ENCODE data around the gene TRIP13.

DNA sequence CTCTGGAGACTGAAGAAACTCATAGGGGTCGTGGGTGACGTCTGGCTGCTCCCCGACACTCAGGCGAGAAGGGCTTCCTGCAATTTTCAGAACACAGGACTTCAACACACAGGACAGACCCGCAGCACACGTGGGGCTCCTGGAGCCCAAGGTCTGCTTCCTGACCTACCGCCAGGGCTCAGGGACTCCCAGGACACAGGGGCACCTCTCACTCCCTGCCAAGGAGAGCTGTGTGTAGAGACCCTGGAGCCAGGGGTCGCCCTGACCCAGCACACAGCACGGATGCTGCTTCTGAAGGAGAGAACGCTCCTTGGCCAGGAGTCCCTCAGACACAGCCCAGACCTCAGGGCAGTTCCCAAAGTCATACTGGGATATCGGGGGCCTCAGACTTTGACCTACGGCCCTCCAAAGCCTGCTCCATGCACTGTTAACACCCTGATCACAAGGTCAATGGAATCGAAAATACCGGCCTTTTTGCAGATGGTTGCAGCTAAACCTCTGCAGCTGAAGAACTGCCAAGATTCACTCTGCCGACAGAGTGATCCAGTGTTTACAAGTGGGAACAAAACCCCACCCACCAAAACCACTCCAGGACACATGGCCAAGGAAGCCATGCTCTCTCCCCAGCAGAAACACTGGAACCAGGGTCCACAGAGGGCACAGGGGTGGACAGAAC lies 28.1 kb upstream of the TRIP13 start:
- no peak for TF ChIP-seq EZH2 (IDR thresholded peaks at IDR 0.05; ENCODE audit: insufficient read depth, poor library complexity, severe bottlenecking)
- TF ChIP-seq EZH2phosphoT487 (IDR thresholded peaks at IDR 0.05; ENCODE audit: insufficient read depth, low read depth): no peak
